Heart left ventricle (tissue), 13 donors: Measurements from ENCODE around the gene PLD4.

Source experiments
- CTCF ChIP-seq, 12 donors: fragments of 200-600 bp; sonication (generic) in 4 of 12; IDR thresholded peaks; one replicate each; pipeline versions ENCODE4 v1.5.0 to v1.8.0; 2018 to 2022; ENCODE audit warnings: antibody characterized with exemption in 12 of 12, mild to moderate bottlenecking in 5 of 12
- POLR2A ChIP-seq, 2 donors: fragments of 450-650 bp; IDR thresholded peaks; one replicate each; pipeline ENCODE4 v1.6.1; 2017; ENCODE audit warnings: antibody characterized with exemption in 2 of 2, mild to moderate bottlenecking in 2 of 2, moderate library complexity in 2 of 2
- donor health status: ischemic (EF 13 %, LVEDD 7.1; RV severe dilation, severe dysfunction).
- donor health status: DM: no; HTN: yes; CAD: no.
- donor health status: DM: no; HTN: no; CAD: no.
- donor health status: ischemic (EF 25% LVEDD 6.9; RV normal size, moderate dysfunction).
- donor health status: ischemic (EF 25% LVEDD 5.7; RV mildly dilated, moderate dysfunction).
- donor health status: ischemic (EF 35%, LVEDD 5.7; RV mildly dilated, moderate dysfunction).
- donor health status: nonischemic (EF 11% LVEDD 7.7; RV severe dilation, severe dysfunction).
- donor health status: DM: yes; HTN: yes; CAD: no.
- donor health status: PGD.
- donor health status: ischemic (EF 29% LVEDD 5.4; RV normal size, mild dysfunction).
- donor health status: nonischemic (EF 23%, LVEDD 6.1; RV moderate dilation, normal function).

GRCh38 chr14:104974146-104974541 lies 49.5 kb downstream of the PLD4 start:
- TF ChIP-seq CTCF (IDR thresholded peaks at IDR 0.05) (no peak), POLR2A (IDR thresholded peaks at IDR 0.05) (no peak)
